ENCODE data around the gene TMEM163.
A peak's percentile ranks its signal among the peaks of the same experiment; 100 is the strongest.
"Not testable (repeated sequence)": the region's sequence is repeated elsewhere in the genome, so short reads cannot be mapped to it uniquely, and the experiment has no call there.

TMEM163 gene

GRCh38 chr2:134718817-134719814 is at the start of gene TMEM163:
Gene TMEM163 (minus strand): TSS chr2:134719000.
- DNase-seq = no peak

GRCh38 chr2:134766583-134766982 is 47.8 kb upstream of the TMEM163 start:
- no peak for DNase-seq

- no peak for DNase-seq
These were observed 47.2 kb upstream of the TMEM163 start for GRCh38 chr2:134765987-134766386.

GRCh38 chr2:134764164-134764563 is 45.4 kb upstream of the TMEM163 start:
- DNase-seq = no peak

GRCh38 chr2:134763164-134763710 is 44.4 kb upstream of the TMEM163 start:
- DNase-seq = no peak

- peak; percentile 69 for DNase-seq
These were observed 43.7 kb upstream of the TMEM163 start for GRCh38 chr2:134762508-134762907.

- no peak for DNase-seq
These were observed 41.6 kb upstream of the TMEM163 start for GRCh38 chr2:134760385-134760784.

- no peak for DNase-seq
These were observed 39.8 kb upstream of the TMEM163 start for GRCh38 chr2:134758633-134759032.

- not testable (repeated sequence) for DNase-seq
These were observed 33.2 kb upstream of the TMEM163 start for GRCh38 chr2:134751981-134752380.

- no peak for DNase-seq
These were observed 26.7 kb upstream of the TMEM163 start for GRCh38 chr2:134745546-134745945.

GRCh38 chr2:134745023-134745422 is 26.2 kb upstream of the TMEM163 start:
- DNase-seq = peak; percentile 72

GRCh38 chr2:134739879-134740301 is 21.1 kb upstream of the TMEM163 start:
- DNase-seq = no peak

- DNase-seq = no peak
These were observed 20.6 kb upstream of the TMEM163 start for GRCh38 chr2:134739236-134739878.

- no peak for DNase-seq
These were observed 19.5 kb upstream of the TMEM163 start for GRCh38 chr2:134738141-134738870.

- DNase-seq = no peak
These were observed 18.9 kb upstream of the TMEM163 start for GRCh38 chr2:134737671-134738070.

- peak; percentile 91 for DNase-seq
These were observed 17.5 kb upstream of the TMEM163 start for GRCh38 chr2:134736167-134736880.

GRCh38 chr2:134728163-134728562 is 9.4 kb upstream of the TMEM163 start:
- no peak for DNase-seq

GRCh38 chr2:134727385-134727784 is 8.6 kb upstream of the TMEM163 start:
- DNase-seq = peak; percentile 94

GRCh38 chr2:134726645-134727044 is 7.8 kb upstream of the TMEM163 start:
- DNase-seq = no peak

GRCh38 chr2:134725876-134726275 is 7.1 kb upstream of the TMEM163 start:
- no peak for DNase-seq

GRCh38 chr2:134724341-134724740 is 5.5 kb upstream of the TMEM163 start:
- DNase-seq = no peak

GRCh38 chr2:134723742-134724141 is 4.9 kb upstream of the TMEM163 start:
- DNase-seq = not testable (repeated sequence)
